Body of pancreas (tissue), 4 donors: Measurements from ENCODE around the gene TLE1.

ENCODE experiments used
- POLR2A ChIP-seq, 3 donors: fragments of 450-650 bp; IDR thresholded peaks; one replicate each; pipeline ENCODE4 v1.6.1; 2016; ENCODE audit warnings: antibody characterized with exemption in 3 of 3, mild to moderate bottlenecking in 2 of 3
- TF ChIP-seq, protein P1 (sequence below), 7 experiments: fragments of 450-650 bp in 4 of 7; fragments of 200-600 bp in 3 of 7; sonication (generic) in 3 of 7; IDR thresholded peaks; one replicate each; pipeline ENCODE4 v1.5.1; 2016 to 2019; ENCODE audit warnings: antibody characterized with exemption in 7 of 7

DNA sequence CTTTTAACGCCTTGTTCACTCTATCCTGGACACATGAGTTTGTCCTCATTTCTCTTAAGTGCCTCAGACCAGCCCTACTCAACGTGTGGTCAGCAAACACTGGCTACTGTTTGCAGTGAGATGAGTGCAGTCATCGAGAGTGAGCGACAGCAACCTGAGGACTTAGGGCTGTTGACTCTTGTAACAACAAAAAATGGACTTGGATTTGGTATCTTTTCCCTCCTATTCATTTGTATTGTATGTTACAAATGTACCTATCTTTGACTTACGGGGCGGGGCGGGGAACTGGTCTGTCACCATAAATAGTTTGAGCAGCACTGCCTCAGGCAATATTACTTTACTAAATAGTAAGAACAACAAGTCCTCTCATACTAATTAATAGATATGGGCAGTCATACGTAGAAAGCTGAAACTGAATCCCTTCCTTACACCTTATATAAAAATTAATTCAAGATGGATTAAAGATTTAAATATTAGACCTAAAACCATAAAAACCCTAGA lies 84.1 kb downstream of the TLE1 start:
- no peak for TF ChIP-seq POLR2A (IDR thresholded peaks at IDR 0.05)
- TF ChIP-seq, protein P1, sequence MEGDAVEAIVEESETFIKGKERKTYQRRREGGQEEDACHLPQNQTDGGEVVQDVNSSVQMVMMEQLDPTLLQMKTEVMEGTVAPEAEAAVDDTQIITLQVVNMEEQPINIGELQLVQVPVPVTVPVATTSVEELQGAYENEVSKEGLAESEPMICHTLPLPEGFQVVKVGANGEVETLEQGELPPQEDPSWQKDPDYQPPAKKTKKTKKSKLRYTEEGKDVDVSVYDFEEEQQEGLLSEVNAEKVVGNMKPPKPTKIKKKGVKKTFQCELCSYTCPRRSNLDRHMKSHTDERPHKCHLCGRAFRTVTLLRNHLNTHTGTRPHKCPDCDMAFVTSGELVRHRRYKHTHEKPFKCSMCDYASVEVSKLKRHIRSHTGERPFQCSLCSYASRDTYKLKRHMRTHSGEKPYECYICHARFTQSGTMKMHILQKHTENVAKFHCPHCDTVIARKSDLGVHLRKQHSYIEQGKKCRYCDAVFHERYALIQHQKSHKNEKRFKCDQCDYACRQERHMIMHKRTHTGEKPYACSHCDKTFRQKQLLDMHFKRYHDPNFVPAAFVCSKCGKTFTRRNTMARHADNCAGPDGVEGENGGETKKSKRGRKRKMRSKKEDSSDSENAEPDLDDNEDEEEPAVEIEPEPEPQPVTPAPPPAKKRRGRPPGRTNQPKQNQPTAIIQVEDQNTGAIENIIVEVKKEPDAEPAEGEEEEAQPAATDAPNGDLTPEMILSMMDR (IDR thresholded peaks at IDR 0.05): no peak
